SK-N-SH (cell line): ENCODE data around the gene CEP126. TPM values are rescaled to one million over a fixed set of nuclear protein-coding genes. Genes with fewer than 3 reads are reported as not detected.

Source experiments
- CTCF ChIA-PET: fragments of 300-600, 350-600 bp; formaldehyde crosslinking; extraction: SDS; loops from one replicate; lab custom pipeline; 2021; lab: Yijun Ruan, JAX
- POLR2A ChIA-PET: fragments of 350-600 bp; sonication (Branson Sonifier 250); formaldehyde crosslinking; extraction: SDS; loops from one replicate; lab custom pipeline; 2020; ENCODE audit warnings: antibody characterized with exemption, inconsistent platforms; lab: Yijun Ruan, JAX
- DNase-seq: peaks from one replicate; pipeline ENCODE4 v3.0.0; 2012
- H2AFZ ChIP-seq: fragments of 200-600 bp; sonication (generic); 2 replicates; pipeline ENCODE4 v1.8.1; 2016; ENCODE audit warnings: antibody characterized with exemption, mild to moderate bottlenecking, low read depth
- H3F3A ChIP-seq: fragments of 200-600 bp; sonication (generic); replicated peaks from 2 replicates; pipeline ENCODE3; 2016; ENCODE audit warnings: antibody characterized with exemption, mild to moderate bottlenecking; ENCODE audit not compliant: insufficient read depth
- H3K27ac ChIP-seq, 2 experiments: fragments of 200-500 bp in 1 of 2; fragments of 200-600 bp in 1 of 2; sonication (Bioruptor generic) in 1 of 2; sonication (generic), shearing (Covaris generic) in 1 of 2; 2 replicates each; pipeline versions ENCODE4 v1.5.1 to v1.6.1; 2014 to 2016; ENCODE audit warnings: low read depth in 2 of 2, inconsistent platforms in 1 of 2, low read length in 1 of 2, mild to moderate bottlenecking in 1 of 2, mixed read lengths in 1 of 2
- H3K27me3 ChIP-seq: fragments of 200-600 bp; sonication (generic), shearing (Covaris generic); 2 replicates; pipeline ENCODE4 v1.6.1; 2016; ENCODE audit warnings: mixed run types; ENCODE audit not compliant: insufficient read depth
- H3K36me3 ChIP-seq, 2 experiments: fragments of 200-500 bp in 1 of 2; fragments of 200-600 bp in 1 of 2; sonication (Bioruptor generic) in 1 of 2; sonication (generic) in 1 of 2; replicated peaks in 1 of 2; 2 replicates each; pipeline versions ENCODE3 to v1.5.1; 2014 to 2016; ENCODE audit warnings: low read length in 1 of 2, mild to moderate bottlenecking in 1 of 2; ENCODE audit not compliant: insufficient read depth in 2 of 2, control insufficient read depth in 1 of 2
- H3K4me1 ChIP-seq, 2 experiments: fragments of 200-500 bp in 1 of 2; fragments of 200-600 bp in 1 of 2; sonication (Bioruptor generic) in 1 of 2; sonication (generic), shearing (Covaris generic) in 1 of 2; 2 replicates each; pipeline versions ENCODE4 v1.5.1 to v1.6.1; 2014 to 2016; ENCODE audit warnings: low read depth in 1 of 2, low read length in 1 of 2, mixed run types in 1 of 2; ENCODE audit not compliant: insufficient read depth in 2 of 2, control insufficient read depth in 1 of 2
- H3K4me2 ChIP-seq: fragments of 200-600 bp; sonication (generic), shearing (Covaris generic); 2 replicates; pipeline ENCODE4 v1.6.1; 2017; ENCODE audit warnings: mixed run types
- H3K4me3 ChIP-seq, 2 experiments: fragments of 200-500 bp in 1 of 2; fragments of 200-600 bp in 1 of 2; sonication (Bioruptor generic) in 1 of 2; sonication (generic), shearing (Covaris generic) in 1 of 2; 2 replicates each; pipeline versions ENCODE4 v1.5.1 to v1.8.1; 2014 to 2016; ENCODE audit warnings: low read depth in 2 of 2, inconsistent platforms in 1 of 2, low read length in 1 of 2, mild to moderate bottlenecking in 1 of 2, mixed read lengths in 1 of 2, moderate library complexity in 1 of 2
- H3K79me2 ChIP-seq: fragments of 200-600 bp; sonication (generic); 2 replicates; pipeline ENCODE4 v1.8.1; 2017; ENCODE audit warnings: mild to moderate bottlenecking; ENCODE audit not compliant: insufficient read depth
- H3K9ac ChIP-seq: fragments of 200-600 bp; sonication (generic); 2 replicates; pipeline ENCODE4 v1.6.1; 2017; ENCODE audit warnings: mixed run types
- H3K9me2 ChIP-seq: fragments of 200-600 bp; sonication (generic); 2 replicates; pipeline ENCODE4 v1.6.1; 2017; ENCODE audit warnings: mixed run types
- H3K9me3 ChIP-seq: fragments of 200-600 bp; sonication (generic); 2 replicates; pipeline ENCODE4 v1.6.1; 2017; ENCODE audit warnings: mixed run types, mild to moderate bottlenecking, moderate library complexity
- H4K20me1 ChIP-seq: fragments of 200-600 bp; sonication (generic); 2 replicates; pipeline ENCODE4 v1.6.1; 2017; ENCODE audit warnings: mild to moderate bottlenecking, mixed run types; ENCODE audit not compliant: insufficient read depth
- EZH2phosphoT487 ChIP-seq: fragments of 200-600 bp; sonication (generic); IDR thresholded peaks from 2 replicates; pipeline ENCODE4 v1.6.1; 2017; ENCODE audit warnings: low read depth, mixed run types, mild to moderate bottlenecking, antibody characterized with exemption, moderate library complexity, borderline replicate concordance
- FOXM1 ChIP-seq: IDR thresholded peaks from 2 replicates; pipeline ENCODE4 v1.4.0; 2012; ENCODE audit warnings: low read depth, mild to moderate bottlenecking
- GATA2 ChIP-seq: sonication (generic); formaldehyde crosslinking; IDR thresholded peaks from 2 replicates; pipeline ENCODE4 v1.5.0; 2020; ENCODE audit warnings: mild to moderate bottlenecking, missing genetic modification reagents
- MXI1 ChIP-seq: IDR thresholded peaks from 2 replicates; pipeline ENCODE4 v1.6.1; 2012; ENCODE audit warnings: mild to moderate bottlenecking, low read depth, low read length, improper control_type of control experiment
- NRF1 ChIP-seq: IDR thresholded peaks from 2 replicates; pipeline ENCODE4 v1.6.1; 2012; ENCODE audit warnings: low read depth, mild to moderate bottlenecking, low read length
- RAD21 ChIP-seq: IDR thresholded peaks from 2 replicates; pipeline ENCODE4 v1.6.1; 2012; ENCODE audit warnings: mild to moderate bottlenecking, low read length
- RFX5 ChIP-seq: IDR thresholded peaks from 2 replicates; pipeline ENCODE4 v1.6.1; 2012; ENCODE audit warnings: mild to moderate bottlenecking, improper control_type of control experiment, low read length
- SIN3A ChIP-seq: IDR thresholded peaks from 2 replicates; pipeline ENCODE4 v1.6.1; 2012; ENCODE audit warnings: low read depth, mild to moderate bottlenecking, low read length, moderate library complexity, borderline replicate concordance
- TEAD4 ChIP-seq: IDR thresholded peaks from 2 replicates; pipeline ENCODE4 v1.4.0; 2012; ENCODE audit warnings: mild to moderate bottlenecking, borderline replicate concordance; ENCODE audit not compliant: insufficient read depth
- WGBS: methylation state at CpG from one replicate; pipeline ENCODE4 v1.1.6; 2017; ENCODE audit warnings: low lambda C conversion rate; 5-methylcytosine and 5-hydroxymethylcytosine counted together
- polyA plus RNA-seq, 3 experiments: library from polyadenylated mRNA; depleted of rRNA; stranded (reverse); fragments of >200 nt; gene quantifications; 2 replicates each; pipeline ENCODE4 v1.2.3, GENCODE V29; 2012

The CEP126 gene
- polyA plus RNA-seq, 1 of the 3 experiments (the other 2 are of a cell fraction) = 1.4 TPM

GRCh38 chr11:101929294-101929915, 14.6 kb downstream of the CEP126 start:
- no peak overlapping the region for H3K27ac ChIP-seq
- H3F3A ChIP-seq = no peaks in the 10 kb centered on the region
- H2AFZ ChIP-seq = no peak overlapping the region
- H3K4me2 ChIP-seq = no peak overlapping the region
- H3K36me3 ChIP-seq = no peaks in the 10 kb centered on the region
- H3K9me3 ChIP-seq = no peaks in the 10 kb centered on the region
- no peaks in the 10 kb centered on the region for H3K27me3 ChIP-seq
- no peaks in the 10 kb centered on the region for H3K4me1 ChIP-seq
- no peak overlapping the region for H3K4me3 ChIP-seq
- no peaks in the 10 kb centered on the region for H3K79me2 ChIP-seq
- CTCF ChIA-PET = no interaction called here
- H3K9me2 ChIP-seq = no peaks in the 10 kb centered on the region
- WGBS = 71% methylated on average over 5 of the region's 5 CpGs
- POLR2A ChIA-PET = no interaction called here
- no peaks in the 10 kb centered on the region for H4K20me1 ChIP-seq
- no peak overlapping the region for H3K9ac ChIP-seq
- no peak for DNase-seq
- no peak for TF ChIP-seq GATA2 (CRISPR knock-in tag)

DNA sequence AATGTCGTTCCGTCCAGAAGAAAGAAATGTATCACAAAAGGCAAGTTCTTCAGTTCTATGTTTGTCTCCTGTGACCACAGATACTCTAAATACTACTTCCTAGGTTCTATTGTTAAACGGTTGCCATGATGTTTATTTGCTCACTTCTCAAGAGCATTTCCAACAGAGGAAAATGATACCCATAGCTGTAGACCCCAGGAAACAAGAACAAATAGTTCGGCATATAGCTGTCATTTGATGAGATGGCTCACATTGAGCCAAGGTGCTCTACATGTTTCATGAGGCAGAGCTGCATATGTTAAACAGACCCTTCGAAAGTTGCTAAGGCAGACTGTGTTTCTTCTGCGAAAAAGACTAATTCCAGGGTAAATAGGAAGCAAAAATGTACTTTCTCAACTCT, 16.9 kb downstream of the CEP126 start:
- no peak overlapping the region for H3K4me2 ChIP-seq
- H3F3A ChIP-seq = no peaks in the 10 kb centered on the region
- H3K36me3 ChIP-seq = no peaks in the 10 kb centered on the region
- no peak for DNase-seq
- H3K79me2 ChIP-seq = no peaks in the 10 kb centered on the region
- no peaks in the 10 kb centered on the region for H3K9me2 ChIP-seq
- H3K4me3 ChIP-seq = no peak overlapping the region
- no peak overlapping the region for H3K27ac ChIP-seq
- CTCF ChIA-PET = interaction anchor here (1.5 kb wide), 1 partner anchor 61 kb away, joined by 5 read pairs; no protein-coding TSS in a partner anchor
- 84% methylated on average over 6 of the region's 6 CpGs for WGBS
- no peak overlapping the region for H2AFZ ChIP-seq
- no peak overlapping the region for H3K9ac ChIP-seq
- no peak for TF ChIP-seq FOXM1
- no peak for TF ChIP-seq RFX5
- no peak for TF ChIP-seq TEAD4
- TF ChIP-seq EZH2phosphoT487 = no peak
- TF ChIP-seq SIN3A = no peak
- no peak for TF ChIP-seq MXI1
- TF ChIP-seq NRF1 = no peak
- no peak for TF ChIP-seq RAD21
- POLR2A ChIA-PET = no interaction called here
- no peaks in the 10 kb centered on the region for H3K9me3 ChIP-seq
- H3K4me1 ChIP-seq = no peaks in the 10 kb centered on the region
- no peaks in the 10 kb centered on the region for H4K20me1 ChIP-seq
- no peaks in the 10 kb centered on the region for H3K27me3 ChIP-seq

DNA sequence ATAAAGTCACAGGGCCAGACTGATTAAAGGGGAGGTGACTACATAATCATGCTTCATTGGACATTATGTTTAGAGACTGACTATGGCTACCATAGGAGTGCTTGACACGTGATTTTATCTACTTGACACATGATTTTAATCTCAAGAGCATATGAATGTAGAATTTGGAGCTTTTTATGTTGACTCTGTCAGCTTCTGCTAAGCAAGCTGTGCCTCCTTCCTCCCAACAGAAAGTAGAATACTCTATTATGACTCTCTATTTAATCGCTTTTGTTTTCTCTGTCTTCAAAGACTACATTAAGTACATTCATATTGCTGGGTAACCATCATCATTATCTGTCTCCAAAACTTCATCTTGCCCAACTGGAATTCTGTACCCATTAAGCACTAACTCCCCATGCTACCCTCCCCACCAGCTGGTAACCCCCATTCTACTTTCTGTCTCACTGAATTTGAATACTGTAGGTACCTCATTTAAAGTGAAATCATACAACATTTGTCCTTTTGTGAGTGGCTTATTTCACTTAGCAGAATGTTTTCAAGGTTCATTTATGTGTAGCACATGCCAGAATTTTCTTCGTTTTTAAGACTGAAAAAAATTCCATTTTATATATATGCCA, 26.2 kb downstream of the CEP126 start:
- TF ChIP-seq GATA2 (CRISPR knock-in tag) = no peak
- Histone ChIP-seq H3K9me2 (no peaks in the 10 kb centered on the region; the same call in 1 of the 2 replicates), H3K4me3 (no peak overlapping the region), H3K36me3 (no peaks in the 10 kb centered on the region), H3K27ac (no peak overlapping the region), H3K4me1 (no peaks in the 10 kb centered on the region; a peak in 1 of 4 replicates), H2AFZ (no peak overlapping the region), H3K9ac (no peak overlapping the region), H3K9me3 (no peaks in the 10 kb centered on the region), H4K20me1 (no peaks in the 10 kb centered on the region), H3F3A (no peaks in the 10 kb centered on the region), H3K4me2 (no peak overlapping the region), H3K27me3 (no peaks in the 10 kb centered on the region), H3K79me2 (no peaks in the 10 kb centered on the region)
- WGBS = 69% methylated on average over 3 of the region's 3 CpGs
- DNase-seq = no peak
- CTCF ChIA-PET = no interaction called here
- POLR2A ChIA-PET = no interaction called here
